KOPT-K1 (cell line): ENCODE measurements around the gene GRIK3.
"Not testable (repeated sequence)": the region's sequence is repeated elsewhere in the genome, so short reads cannot be mapped to it uniquely, and the experiment has no call there.

Experiments
- H3K27ac ChIP-seq: fragments of 200-600 bp; sonication (generic); 2 replicates; pipeline ENCODE4 v1.5.1; 2016; ENCODE audit warnings: antibody characterized with exemption, mild to moderate bottlenecking, low read depth, low read length; ENCODE audit not compliant: poor library complexity, severe bottlenecking
- H3K36me3 ChIP-seq: fragments of 200-600 bp; sonication (generic); 2 replicates; pipeline ENCODE4 v1.5.1; 2017; ENCODE audit warnings: antibody characterized with exemption, mild to moderate bottlenecking, low read length, moderate library complexity; ENCODE audit not compliant: insufficient read depth
- H3K9me3 ChIP-seq: fragments of 200-600 bp; sonication (generic); 2 replicates; pipeline ENCODE4 v1.5.1; 2017; ENCODE audit warnings: antibody characterized with exemption, low read length, mild to moderate bottlenecking; ENCODE audit not compliant: insufficient read depth, poor library complexity, severe bottlenecking

The GRIK3 gene

DNA sequence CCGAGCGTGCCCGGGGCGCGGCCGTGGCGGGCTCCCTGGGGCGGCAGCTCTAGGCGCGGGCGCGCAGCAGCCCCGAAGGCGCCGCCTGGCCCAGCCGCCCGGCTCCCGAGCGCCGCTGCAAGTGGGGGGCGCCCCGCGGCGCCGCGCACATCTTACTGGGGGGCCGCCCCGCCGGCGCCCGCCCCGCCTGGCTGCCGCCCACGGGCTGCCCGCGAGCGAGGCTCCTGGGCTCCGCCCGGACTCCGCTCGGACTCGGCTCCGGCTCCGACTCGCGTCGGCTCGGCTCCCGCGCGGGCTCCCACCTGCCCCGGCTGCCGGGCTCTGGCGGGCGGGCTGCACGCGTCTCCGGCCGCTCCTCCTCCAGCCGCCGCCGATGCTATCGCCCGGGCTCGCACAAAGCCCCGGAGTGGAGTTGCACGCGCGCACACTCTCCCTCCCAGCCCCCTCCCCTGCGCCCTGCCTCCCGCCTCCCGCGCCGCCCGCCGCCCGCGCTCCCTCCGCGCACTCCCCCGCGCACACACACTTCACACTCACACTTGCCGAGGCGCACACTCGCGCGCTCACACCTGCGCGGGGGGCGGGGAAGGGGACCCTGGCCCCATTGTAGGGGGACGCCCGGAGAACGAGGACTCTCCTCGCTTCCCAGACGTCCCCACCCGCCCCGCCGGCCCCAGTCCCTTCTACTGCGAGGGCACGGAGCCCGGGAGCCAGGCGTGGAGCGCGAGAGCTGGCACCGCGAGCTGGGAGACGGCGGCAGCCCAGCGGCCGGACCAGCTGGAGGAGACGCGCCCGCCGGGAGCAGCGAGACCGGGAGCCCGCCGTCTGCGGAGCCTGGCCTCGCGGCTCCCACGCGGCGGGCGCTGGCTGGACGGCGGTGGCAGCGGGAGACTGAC, at the start of gene GRIK3:
TSS of gene GRIK3 (minus strand) at position 395 of the 893 bp plus-strand sequence. CDS start 407 bp downstream, outside the sequence.
- Histone ChIP-seq H3K9me3 (no peaks in the 10 kb centered on the region), H3K27ac (no peak within 1 kb of the TSS), H3K36me3 (no peaks in the 10 kb centered on the region)

DNA sequence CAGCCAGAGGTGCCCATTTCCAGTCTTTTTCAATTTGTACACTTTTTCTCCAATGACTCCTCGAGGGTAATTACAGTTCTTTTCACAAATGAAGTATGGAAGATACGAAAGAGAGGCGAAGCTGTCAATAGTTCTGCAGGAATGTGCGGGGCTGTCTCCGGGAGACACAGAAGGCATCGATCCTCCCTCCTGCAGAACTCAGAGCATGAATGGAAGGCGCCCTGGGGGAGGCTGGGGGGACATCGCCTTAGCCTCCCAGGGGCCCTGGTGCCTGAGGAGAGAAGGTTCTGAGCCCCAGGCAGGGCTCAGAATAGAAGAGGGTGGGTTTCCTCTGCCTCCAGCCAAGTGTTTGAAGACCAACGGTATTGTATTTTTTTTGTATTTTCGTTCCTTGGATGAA, 49.7 kb upstream of the GRIK3 start:
- Histone ChIP-seq H3K27ac (no peak overlapping the region), H3K9me3 (no peaks in the 10 kb centered on the region), H3K36me3 (no peaks in the 10 kb centered on the region)

DNA sequence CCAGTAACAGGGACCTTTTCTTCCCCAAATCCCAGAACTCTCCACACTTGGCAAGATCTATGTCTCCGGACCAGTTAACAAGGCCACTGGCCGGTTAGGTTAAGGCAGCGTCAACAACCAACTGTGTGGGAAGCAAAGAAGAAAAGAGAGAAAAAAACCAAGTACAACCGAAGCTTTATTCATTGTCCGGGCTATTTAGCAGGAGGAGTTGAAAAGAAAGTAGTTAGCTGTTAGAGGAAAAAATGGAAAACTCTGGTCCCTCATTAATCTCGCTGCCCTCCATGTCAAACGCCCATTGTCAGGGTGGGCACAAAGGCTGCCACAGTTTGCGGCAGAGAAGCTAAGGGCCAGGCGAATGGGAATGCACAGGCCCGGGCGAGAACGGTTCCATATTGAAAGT, 49.3 kb upstream of the GRIK3 start:
- no peaks in the 10 kb centered on the region for H3K36me3 ChIP-seq
- no peaks in the 10 kb centered on the region for H3K9me3 ChIP-seq
- no peak overlapping the region for H3K27ac ChIP-seq

DNA sequence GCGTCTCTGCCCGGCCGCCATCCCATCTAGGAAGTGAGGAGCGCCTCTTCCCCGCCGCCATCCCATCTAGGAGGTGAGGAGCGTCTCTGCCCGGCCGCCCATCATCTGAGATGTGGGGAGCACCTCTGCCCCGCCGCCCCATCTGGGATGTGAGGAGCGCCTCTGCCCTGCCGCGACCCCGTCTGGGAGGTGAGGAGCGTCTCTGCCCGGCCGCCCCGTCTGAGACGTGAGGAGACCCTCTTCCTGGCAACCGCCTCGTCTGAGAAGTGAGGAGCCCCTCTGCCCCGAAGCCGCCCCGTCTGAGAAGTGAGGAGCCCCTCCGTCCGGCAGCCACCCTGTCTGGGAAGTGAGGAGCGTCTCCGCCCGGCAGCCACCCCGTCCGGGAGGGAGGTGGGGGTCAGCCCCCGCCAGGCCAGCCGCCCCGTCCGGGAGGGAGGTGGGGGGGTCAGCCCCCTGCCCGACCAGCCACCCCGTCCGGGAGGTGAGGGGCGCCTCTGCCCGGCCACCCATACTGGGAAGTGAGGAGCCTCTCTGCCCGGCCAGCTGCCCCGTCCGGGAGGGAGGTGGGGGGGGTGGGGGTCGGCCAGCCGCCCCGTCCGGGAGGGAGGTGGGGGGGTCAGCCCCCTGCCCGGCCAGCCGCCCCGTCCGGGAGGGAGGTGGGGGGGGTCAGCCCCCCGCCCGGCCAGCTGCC, 46.1 kb upstream of the GRIK3 start:
- not testable (repeated sequence) for H3K27ac ChIP-seq, H3K36me3 ChIP-seq, H3K9me3 ChIP-seq

DNA sequence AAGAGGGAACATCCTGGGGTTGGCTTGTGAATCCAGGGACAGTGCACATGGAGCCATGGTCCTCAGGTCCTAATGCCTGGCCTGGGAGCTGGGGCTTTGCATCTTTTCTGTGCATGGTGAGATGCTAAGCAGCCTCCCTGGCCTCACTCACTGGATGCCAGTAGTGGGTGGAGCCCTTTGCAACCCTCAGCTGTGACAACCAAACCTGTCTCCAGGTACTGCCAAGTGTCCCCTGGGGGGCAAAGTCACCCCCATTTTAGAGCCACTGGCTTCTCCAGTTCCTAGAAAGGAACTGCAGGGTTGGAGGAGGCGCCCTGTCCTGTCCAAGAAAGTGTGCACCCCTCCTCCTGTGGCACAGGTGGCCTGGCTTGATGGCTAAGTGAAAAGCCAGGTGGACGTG, 44.6 kb upstream of the GRIK3 start:
- Histone ChIP-seq H3K27ac (no peak overlapping the region), H3K9me3 (no peaks in the 10 kb centered on the region)

DNA sequence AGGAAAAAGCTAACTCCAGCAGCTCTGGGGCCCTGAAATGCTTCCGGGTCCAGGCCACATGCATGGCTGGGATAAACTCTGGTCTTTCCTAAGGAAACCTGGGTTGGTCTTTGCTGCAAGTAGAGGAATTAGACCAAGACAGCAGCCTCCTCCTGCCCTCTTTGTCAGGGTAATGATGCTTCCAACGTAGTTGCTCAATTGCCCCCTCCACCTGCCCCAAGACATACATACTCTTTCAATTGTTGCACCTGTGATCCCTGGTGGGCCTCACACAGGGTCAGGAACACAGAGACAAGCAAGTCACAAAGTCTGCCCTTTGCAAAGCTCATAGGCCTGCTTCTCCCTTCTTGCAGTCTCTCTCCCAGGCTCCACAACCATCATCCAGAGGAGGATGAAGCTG, 41.9 kb upstream of the GRIK3 start:
- H3K36me3 ChIP-seq = no peaks in the 10 kb centered on the region
- no peak overlapping the region for H3K27ac ChIP-seq
- no peaks in the 10 kb centered on the region for H3K9me3 ChIP-seq

More for the DNA sequence above, 44.6 kb upstream of the GRIK3 start:
- no peaks in the 10 kb centered on the region for H3K36me3 ChIP-seq

DNA sequence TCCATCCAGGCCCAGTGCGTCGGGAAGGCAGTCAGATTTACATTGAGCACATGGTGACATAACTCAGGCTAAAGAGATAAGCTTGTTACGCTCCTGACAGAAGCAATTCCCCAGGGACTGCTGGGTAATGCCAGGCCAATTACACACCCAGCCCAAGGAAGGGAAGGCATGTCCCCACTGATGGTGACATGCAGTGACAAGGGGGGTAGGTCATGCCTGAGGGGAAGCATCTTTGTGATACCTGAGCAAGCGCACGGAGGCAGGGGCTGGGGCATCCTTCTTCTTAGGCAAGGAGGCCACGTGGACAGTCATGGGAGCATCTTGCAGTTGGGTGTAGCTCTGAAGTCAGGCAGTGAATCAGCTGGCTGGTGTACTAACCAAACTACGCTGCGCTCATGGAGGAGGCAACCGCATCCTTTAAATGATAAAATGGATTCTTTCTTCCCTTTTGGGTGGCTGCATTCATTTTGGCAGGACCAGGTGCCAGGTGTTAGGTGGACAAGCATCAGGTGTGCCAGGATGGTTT, 39.6 kb upstream of the GRIK3 start:
- H3K36me3 ChIP-seq = no peaks in the 10 kb centered on the region
- no peaks in the 10 kb centered on the region for H3K9me3 ChIP-seq
- H3K27ac ChIP-seq = no peak overlapping the region

- Histone ChIP-seq H3K27ac (no peak overlapping the region), H3K36me3 (no peaks in the 10 kb centered on the region), H3K9me3 (no peaks in the 10 kb centered on the region)
These were observed 39.0 kb upstream of the GRIK3 start for GRCh38 chr1:37073152-37073853.

DNA sequence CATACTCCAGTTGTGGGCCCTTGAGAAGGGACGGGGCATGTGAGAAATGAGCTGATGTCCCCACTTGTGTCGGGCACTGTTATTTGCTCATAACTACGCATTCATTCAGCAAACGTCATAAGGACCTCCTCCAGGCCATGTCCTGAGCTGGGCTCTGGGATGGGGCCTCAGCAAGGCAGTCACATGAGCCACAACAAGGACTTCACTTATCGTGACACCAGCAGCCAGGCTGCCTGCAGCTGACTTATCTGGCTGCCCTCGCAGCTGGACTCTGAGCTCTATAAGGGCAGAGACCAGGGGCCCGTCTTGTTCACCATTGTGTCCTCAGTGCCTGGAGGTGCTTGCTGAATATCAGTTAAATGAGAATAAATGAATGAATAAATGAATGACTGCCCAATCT, 37.5 kb upstream of the GRIK3 start:
- H3K27ac ChIP-seq = no peak overlapping the region
- H3K9me3 ChIP-seq = no peaks in the 10 kb centered on the region
- no peaks in the 10 kb centered on the region for H3K36me3 ChIP-seq

DNA sequence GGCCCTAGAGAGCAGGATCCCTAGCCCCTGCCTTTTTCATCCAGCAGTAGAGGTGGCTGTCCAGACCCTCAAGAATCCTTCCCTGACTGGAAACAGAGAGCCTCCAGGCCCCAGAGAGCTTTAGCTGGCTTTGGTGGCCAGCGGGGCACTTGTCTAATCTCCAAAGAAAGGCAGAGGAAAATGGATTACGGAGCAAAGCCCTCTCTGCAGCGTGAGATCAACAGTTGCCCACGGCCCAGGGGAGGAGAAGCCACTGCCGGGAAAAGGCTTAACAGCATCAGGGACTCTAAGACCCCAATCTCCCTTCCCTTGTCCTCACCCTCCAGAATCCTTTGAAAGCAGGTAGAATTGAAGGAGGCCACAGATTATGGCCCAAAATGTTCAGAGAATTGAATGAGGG, 35.8 kb upstream of the GRIK3 start:
- Histone ChIP-seq H3K9me3 (no peaks in the 10 kb centered on the region), H3K27ac (no peak overlapping the region), H3K36me3 (no peaks in the 10 kb centered on the region)

- Histone ChIP-seq H3K36me3 (no peaks in the 10 kb centered on the region), H3K27ac (no peak overlapping the region), H3K9me3 (no peaks in the 10 kb centered on the region)
These were observed 35.1 kb upstream of the GRIK3 start for GRCh38 chr1:37069406-37069805.

DNA sequence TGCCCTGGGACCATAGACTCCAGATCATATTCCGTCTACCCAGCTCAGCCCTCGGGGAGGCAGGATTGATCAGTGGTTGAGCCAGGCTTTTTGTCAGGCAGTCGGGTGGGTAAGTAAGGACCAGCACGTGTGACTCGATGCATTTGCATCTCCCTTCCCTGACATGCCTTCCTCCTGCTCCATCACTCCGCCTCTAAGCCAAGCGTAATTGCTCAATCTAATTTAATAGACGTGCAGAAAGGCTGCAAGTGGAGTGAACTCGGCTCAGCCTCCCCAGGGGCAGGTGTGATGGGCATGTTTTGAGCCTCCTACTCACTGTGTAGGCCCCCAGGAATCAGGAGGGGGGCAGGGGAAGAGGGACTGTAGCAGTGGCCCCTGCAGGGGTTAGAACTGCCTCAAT, 34.6 kb upstream of the GRIK3 start:
- H3K9me3 ChIP-seq = no peaks in the 10 kb centered on the region
- no peaks in the 10 kb centered on the region for H3K36me3 ChIP-seq
- no peak overlapping the region for H3K27ac ChIP-seq

GRCh38 chr1:37068260-37068659, 33.9 kb upstream of the GRIK3 start:
- H3K9me3 ChIP-seq = no peaks in the 10 kb centered on the region
- no peaks in the 10 kb centered on the region for H3K36me3 ChIP-seq
- no peak overlapping the region for H3K27ac ChIP-seq

GRCh38 chr1:37064039-37064438, 29.7 kb upstream of the GRIK3 start:
- no peak overlapping the region for H3K27ac ChIP-seq
- H3K9me3 ChIP-seq = no peaks in the 10 kb centered on the region
- no peaks in the 10 kb centered on the region for H3K36me3 ChIP-seq

DNA sequence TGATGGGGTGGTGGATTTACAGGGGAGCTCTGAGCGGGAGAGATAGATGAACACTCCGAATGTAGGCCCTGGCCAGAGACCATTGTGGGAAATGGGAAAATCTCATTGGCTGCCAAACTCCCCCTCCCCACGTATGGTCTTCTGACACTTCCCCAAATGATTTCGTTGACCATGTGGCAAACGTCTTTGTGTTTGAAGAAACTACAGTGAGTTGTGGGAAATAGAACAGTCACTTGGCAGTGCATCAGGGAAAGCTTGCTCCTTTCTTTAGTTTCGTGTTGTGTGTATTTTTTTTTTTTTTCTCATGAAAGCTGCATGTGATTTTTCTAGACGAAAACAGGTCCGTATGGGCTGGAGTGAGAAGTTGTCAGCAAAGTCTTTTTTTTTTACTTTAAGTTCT, 25.0 kb upstream of the GRIK3 start:
- no peaks in the 10 kb centered on the region for H3K36me3 ChIP-seq

More for the DNA sequence above, 25.0 kb upstream of the GRIK3 start:
- no peak overlapping the region for H3K27ac ChIP-seq
- no peaks in the 10 kb centered on the region for H3K9me3 ChIP-seq
